NCI-H1694 (cell line): ENCODE data around the gene TAOK1.
"Not testable (repeated sequence)": the region's sequence is repeated elsewhere in the genome, so short reads cannot be mapped to it uniquely, and the experiment has no call there.

Experiments
- DNase-seq: peaks from one replicate; lab custom pipeline; 2025; lab: John Stamatoyannopoulos, UW

Gene TAOK1

DNA sequence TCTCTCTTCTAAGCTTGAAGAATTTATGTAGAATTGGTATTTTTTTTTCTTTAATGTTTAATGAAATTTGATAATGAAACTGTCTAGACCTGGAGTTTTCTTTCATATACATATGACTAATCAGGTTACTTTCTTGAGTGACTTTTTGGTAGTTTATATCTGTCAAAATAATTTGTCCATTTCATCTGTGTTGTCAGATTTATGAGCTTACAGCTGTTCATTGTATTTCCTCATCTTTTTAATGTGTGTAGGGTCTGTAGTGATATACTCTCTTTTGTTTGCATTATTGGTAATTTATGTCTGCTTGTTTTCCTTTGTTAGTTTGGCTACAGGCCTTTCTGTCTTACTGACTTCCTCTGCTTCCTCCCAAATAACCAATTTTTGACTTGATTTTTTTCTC, 55.7 kb downstream of the TAOK1 start:
- DNase-seq: no peak

DNA sequence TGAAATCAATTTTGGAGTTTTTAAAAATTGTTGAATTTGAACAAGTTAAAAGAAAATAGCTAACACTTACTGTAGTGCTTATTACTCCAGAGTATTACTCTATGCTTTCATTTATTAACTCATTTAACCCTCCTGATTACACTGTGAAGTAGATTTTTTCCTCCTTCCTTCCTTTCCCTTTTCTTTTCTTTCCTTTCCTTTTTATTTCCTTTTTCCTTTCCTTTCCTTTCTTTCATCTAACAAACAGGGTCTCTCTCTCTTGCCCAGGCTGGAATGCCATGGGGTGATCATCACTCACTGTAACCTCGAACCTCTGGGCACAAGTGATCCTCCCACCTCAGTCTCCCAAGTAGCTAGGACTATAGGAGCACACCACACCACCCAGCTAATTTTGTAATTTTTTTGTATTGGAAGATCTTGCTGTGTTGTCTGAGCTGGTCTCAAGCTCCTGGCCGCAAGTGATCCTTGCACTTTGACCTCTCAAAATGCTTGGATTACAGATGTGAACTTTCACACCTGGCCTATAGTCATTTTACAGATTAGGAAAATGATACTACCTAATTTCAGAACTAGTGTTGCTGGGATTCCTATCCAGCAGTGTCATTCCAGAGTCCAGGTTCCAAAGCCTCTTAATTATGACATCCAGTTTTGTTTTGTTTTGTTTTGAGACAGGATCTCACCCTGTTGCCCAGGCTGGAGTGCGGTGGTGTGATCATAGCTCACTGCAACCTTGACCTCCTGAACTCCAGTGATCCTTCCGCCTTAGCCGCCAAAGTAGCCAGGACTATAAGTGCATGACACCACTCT, 59.9 kb downstream of the TAOK1 start:
- DNase-seq: no peak

GRCh38 chr17:29451121-29451742, 61.1 kb downstream of the TAOK1 start:
- DNase-seq: no peak

DNA sequence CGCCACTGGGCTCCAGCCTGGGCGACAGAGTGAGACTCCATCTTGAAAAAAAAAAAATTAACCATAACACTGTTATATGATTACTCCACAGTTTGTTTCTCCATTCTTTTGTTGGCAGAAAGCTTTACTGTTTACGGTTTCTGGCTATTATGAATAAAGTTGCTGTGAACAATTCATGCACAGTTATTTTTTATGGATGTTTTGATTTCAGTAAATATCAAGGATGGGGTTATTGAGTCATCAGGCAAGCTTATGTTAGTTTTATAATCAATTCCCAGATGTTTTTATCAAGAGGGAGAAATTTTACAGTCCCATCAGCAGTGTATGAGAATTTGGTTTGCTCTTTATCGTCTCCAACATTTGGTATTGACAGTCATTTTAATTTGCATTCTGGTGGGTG, 67.9 kb downstream of the TAOK1 start:
- no peak for DNase-seq

DNA sequence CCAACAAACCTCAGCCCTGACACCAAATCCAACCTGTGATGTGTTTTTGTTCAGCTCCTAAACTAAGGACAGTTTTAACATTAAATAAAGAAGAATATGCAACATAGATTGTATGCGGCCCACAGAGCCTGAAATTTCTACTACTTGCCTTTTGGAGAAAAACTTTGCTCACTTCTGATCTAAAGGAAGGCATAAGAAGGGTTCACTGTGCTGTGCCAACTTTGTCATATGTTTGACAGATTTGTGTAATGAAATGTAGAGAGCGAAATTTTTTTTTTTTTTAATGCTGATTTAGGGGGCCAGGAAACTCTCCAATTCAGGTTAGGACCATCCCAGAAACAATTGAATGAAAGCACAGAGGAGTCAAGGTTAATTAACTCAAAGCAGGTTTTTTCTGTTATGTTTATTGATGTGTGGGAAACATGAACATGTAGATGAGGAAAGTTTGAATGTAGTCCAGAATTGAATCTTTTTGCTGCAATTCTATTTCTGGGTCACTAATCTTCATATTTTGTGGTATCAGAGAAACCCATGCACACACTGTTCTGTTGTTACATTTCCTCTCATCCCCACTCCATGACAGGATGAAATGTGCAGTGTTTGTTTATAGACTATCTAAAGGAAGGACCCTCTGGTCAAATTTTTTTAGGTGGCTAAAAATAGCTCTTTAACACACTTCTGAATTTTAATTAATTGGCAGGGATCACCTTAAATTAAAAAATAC, 71.5 kb downstream of the TAOK1 start:
- DNase-seq: no peak

DNA sequence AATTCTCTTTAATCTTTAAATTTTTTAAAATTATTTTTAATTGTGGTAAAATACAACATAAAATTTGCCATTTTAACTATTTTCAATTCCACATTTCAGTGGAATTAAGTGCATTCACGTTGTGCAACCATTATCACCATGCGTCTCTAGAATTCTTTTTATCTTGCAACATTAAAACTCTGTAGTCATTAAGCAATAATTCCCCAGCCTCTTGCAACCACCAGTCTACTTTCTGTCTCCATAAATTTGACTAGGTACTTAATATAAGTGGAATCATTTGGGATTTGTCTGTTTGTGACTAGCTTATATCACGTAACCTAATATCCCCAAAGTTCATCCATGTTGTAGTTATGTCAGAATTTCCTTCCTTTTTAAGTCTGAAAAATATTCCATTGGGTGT, 79.1 kb downstream of the TAOK1 start:
- no peak for DNase-seq

DNA sequence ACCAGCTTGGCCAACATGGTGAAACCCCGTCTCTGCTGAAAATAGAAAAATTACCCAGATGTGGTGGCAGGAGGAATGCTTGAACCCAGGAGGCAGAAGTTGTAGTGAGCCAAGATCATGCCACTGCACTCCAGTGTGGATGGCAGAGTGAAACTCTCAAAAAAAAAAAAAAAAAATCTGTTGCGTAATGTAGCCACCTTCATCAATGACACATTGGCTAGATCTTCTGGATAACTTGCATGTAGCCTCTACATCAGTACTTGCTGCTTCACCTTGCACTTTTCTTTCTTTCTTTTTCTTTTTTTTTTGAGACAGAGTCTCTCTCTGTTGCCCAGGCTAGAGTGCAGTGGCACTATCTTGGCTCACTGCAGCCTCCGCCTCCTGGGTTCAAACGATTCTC, 83.3 kb downstream of the TAOK1 start:
- not testable (repeated sequence) for DNase-seq

DNA sequence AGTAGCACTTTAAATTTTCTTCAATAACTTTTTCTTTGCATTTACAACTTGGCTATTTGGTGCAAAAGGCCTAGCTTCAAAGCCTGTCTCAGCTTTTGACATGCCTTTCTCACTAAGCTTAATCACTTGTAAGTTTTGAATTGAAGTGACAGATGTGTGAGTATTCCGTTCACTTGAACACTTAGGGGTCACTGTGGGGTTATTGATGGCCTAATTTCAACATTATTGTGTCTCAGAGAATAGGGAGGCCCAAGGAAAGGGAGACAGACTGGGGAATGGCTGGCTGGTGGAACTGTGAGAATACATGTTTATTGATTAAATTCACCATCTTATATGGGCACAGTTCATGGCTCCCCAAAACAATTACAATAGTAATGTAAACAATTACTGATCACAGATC, 84.1 kb downstream of the TAOK1 start:
- DNase-seq: no peak

- DNase-seq: no peak
Measured at GRCh38 chr17:29475891-29476290, 85.7 kb downstream of the TAOK1 start.

GRCh38 chr17:29480249-29480928, 90.2 kb downstream of the TAOK1 start:
- DNase-seq: not testable (repeated sequence)

DNA sequence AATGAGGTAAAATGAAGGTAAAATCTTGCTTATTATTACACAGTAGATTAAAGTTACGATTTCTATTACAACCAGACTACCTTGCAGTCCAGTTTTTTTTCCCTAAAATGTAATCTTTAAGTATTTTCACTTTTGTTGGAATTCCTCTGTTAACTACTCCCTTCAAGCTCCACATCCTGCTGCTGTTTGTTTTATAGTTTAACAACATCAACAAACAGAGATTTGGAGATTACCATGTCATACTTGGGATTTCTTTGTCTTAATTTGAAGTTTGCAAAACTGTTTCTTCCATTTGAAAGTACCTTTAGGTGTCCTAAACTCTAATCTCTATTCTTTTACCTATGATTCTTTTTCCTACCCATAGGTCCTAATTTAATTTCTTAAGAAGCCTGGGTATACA, 93.3 kb downstream of the TAOK1 start:
- DNase-seq: no peak

DNA sequence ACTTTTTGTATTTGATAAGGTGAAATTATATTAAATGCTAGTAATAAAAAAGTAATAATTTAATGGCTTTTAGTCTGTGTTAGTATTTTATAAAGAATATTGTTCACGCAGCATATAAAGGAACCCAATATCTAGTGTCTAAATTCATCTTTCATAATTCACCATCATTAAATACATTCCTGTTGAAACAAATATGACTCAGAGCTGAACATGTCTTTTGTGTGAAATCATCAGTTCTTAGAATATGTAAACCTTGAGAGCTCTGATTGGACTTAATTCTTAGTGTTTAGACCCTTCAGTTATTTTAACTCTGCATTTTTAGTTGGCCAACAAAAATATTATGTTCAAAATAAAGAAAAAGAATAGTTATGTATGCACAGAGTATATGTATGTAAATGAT, 104.8 kb downstream of the TAOK1 start:
- DNase-seq: no peak

DNA sequence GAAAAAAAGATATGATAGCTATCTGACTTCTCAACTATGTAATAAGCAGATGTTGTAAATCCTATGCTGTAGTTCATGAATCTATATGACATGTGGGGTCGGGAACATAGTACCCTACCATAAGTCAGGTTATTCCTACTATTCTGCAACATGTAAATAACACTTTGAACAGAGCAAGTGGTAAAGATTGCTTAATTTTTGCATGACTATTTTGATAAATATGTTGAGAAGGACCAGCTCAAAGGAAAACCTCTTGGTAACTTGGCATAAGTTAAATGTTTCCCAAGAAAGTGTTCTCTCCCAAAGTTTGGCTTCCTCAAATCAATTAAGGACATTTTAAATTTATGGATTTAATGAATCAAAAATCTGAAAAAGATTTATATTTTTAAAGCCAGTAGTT, 114.5 kb downstream of the TAOK1 start:
- DNase-seq: no peak

GRCh38 chr17:29505836-29506235, 115.7 kb downstream of the TAOK1 start:
- DNase-seq: no peak

DNA sequence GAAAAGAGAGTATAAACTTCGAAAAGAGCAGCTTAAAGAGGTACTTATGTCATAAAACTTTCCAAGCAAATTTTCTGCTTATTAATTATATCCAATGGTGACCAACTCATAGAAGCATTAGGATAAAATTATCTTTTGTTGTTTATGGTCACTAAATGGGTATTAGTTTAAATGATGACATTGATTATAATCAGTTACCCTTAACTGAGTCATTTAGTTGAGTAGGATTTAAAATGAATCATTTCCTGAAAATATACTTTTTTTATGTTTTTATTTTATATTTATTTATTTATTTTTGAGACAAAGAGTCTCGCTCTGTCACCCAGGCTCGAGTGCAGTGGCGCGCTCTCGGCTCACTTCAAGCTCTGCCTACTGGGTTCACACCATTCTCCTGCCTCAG, 120.8 kb downstream of the TAOK1 start:
- DNase-seq: no peak

- no peak for DNase-seq
Measured at GRCh38 chr17:29514792-29515191, 124.6 kb downstream of the TAOK1 start.

DNA sequence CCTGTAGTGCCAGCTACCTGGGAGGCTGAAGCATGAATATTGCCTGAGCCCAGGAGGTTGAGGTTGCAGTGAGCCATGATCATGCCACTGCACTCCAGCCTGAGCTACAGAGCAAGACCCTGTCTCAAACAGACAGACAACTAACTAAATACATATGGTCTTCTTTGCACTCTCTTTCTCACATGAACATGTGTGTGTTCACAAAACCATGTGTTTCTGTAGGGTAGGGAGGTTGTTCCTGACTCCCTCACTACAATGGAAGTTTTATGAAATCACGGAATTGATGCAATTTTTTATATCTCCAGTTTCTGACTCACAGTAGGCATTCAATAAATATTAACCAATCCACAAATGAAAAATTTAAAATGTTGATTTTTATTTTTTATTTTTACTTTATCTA, 128.2 kb downstream of the TAOK1 start:
- no peak for DNase-seq

GRCh38 chr17:29524692-29525091, 134.5 kb downstream of the TAOK1 start:
- DNase-seq: no peak

DNA sequence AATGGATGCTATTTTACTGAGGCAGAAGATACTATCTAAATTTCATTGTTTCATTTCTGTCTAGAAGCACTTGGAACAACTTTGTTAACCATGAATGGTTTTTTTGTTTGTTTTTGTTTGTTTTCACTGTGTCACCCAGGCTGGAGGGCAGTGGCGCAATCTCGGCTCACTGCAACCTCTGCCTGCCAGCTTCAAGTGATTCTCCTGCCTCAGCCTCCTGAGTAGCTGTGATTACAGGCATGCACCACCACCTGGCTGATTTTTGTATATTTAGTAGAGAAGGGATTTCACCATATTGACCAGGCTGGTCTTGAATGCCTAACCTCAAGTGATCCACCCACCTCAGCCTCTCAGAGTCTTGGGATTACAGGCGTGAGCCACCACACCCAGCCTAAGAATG, 136.2 kb downstream of the TAOK1 start:
- no peak for DNase-seq

DNA sequence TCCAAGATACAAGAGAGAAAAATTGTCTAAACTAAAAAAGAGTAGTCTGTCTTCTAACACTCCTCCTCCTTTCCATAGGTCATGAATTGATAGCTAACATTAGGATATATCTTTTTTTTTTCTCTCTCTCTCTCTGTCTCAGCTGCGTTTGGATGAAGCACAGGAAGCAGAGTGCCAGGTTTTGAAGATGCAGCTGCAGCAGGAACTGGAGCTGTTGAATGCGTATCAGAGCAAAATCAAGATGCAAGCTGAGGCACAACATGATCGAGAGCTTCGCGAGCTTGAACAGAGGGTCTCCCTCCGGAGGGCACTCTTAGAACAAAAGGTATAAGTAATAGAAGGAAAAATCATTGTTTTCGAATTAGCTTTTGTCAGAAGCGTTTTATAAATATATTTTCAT, 143.8 kb downstream of the TAOK1 start:
- no peak for DNase-seq

DNA sequence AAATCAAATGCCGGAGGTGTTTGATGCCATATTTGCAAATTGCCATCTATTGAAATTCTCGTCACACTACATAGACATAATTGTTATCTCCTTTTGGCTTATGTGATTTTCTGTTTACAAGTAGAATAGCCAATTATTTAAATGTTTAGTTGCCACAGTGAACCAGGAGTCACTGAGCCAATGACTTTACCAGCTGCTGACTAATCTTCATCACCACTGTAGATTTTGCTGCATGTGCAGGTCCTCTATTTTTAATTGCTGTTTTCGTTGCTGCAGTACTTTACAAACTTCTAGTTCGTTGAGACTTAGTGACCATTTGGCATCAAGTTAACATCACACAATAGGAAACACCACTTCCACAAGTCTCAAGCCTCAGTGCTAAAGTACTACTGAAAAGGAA, 153.9 kb downstream of the TAOK1 start:
- no peak for DNase-seq

GRCh38 chr17:29546085-29546484, 155.9 kb downstream of the TAOK1 start:
- no peak for DNase-seq

- DNase-seq: no peak
Measured at GRCh38 chr17:29546830-29547229, 156.7 kb downstream of the TAOK1 start.
